NCI-H345 treated with DMSO at 0.1 percent for 48 hours (cell line): ENCODE data around the gene TICAM1.
"Not testable (repeated sequence)": the region's sequence is repeated elsewhere in the genome, so short reads cannot be mapped to it uniquely, and the experiment has no call there.

Source experiments
- DNase-seq: peaks from one replicate; lab custom pipeline; 2025; ENCODE audit not compliant: unreplicated experiment; lab: John Stamatoyannopoulos, UW

TICAM1 gene

DNA sequence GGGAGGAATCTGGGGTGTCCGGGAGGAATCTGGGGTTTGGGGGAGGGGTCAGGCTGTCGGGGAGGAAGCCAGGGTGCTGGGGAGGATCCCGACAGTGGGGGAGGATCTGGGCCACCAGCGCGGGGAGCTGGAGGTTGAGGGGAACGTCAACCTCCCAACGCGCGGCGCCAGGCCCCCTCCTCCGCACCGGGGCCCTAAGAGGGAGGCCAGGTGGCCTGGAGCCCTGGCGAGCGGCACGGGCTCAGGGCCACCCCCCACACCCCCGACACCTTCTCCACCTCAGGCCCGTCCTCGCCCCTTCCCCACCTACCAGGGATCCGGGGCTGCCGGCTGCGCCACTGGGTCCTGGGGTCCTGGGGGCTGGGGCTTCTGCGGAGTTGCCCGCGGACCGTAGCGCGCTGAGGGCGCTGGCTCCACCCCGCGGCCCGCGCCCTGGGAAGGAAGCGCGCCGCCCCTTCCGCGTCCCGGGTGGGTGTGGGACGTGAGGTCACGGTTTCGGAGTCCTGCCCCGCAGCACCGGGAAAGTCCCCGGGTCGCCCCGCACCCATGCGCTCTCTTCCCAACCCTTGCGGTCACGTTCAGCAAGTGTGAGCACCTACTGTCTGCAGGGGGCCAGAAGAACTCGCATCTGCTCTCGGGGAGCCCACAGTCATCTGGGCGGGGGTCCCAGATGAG is at the start of gene TICAM1:
TSS of gene TICAM1 (minus strand) at position 409 of the 675 bp plus-strand sequence. CDS start 13,335 bp downstream, outside the sequence.
- DNase-seq, result no peak

DNA sequence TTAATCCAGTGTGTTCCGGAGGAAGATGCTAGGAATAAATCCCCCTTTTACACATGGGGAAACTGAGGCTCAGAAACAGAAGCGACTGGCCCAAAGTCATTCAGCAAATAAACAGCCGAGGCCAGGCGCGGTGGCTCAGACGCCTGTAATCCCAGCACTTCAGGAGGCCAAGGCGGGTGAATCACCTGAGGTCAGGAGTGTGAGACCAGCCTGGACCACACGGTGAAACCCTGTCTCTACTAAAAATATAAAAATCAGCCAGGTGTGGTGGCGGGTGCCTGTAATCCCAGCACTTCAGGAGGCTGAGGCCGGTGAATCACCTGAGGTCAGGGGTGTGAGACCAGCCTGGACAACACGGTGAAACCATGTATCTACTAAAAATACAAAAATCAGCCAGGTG is 47.5 kb upstream of the TICAM1 start:
- DNase-seq, result no peak

DNA sequence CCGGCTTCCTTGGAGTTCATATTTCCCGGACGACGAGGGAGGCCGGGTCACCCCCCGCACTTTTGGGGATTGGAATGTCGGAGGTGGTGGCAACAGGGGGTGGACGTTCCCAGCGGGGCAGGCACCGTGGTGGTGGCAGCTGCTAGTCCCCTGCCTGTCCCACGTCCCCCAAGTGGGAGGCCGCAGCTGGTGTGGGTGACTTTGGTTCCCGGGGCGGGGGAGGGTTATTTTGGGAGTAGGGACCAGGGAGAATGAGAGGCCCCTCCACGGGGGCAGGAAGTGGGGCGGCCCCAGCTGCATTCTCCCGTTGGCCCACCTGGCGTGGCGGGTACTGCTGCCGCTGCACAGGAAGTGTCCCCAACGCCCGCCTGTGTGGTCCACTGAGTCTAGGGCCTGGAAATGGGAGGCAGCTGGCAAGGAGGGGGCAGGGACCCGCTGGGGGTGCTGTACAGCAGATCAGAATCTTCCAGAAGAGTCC is 47.0 kb upstream of the TICAM1 start:
- no peak for DNase-seq

DNA sequence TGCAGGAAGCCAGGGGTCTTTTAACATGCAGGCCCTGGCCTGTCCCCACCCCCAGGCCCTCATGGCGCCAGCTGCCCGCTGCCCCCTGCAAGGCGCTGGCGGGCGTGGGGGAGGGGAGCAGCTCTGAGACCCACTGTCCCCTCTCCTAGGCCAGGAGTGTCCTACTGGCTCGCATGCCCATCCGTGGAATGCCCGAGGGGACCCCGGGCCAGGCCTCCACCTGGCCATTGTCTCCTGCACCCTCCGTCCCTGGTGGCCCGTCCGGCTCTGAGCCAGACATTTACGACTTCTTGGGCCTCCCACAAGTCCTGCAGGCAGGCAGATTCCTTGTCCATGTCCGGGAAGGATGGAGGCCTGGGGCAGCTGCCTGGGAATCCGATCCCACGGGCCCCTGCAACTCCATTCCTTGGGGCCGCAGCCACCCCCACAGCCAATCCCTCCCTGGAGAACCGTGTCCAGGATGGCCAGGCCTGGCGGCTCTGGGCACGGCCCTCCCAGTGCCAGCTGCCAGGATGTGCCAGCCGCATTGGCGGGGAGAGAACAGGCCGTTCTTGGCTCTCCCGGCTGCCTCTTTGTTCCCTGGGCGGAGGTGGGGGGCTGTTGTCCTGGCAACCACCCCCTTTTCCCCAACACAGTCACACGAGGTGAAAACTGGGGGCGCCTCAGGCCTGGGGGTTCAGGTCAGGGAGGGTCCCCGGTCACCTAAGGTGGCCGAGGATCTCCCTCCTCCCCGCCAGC is 46.4 kb upstream of the TICAM1 start:
- no peak for DNase-seq

DNA sequence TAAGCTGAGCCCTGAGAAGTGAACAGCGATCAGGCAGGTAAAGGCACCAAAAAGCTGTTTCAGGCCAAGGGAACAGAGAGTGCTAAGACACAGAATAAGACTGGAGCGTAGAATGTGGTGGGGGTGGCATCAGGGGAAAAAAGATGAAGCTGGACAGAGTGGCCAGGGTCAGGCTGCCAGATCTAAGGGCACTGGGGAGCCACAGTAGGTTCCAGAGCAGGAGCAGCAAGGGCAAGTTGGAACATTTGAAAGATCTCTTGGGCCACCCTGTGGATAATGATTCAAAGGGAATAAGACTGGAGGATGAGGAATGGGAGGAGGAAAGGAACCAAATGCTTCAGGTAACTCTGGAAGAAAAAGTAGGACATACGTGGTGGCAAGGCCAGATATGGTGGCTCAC is 42.4 kb upstream of the TICAM1 start:
- DNase-seq, result no peak

DNA sequence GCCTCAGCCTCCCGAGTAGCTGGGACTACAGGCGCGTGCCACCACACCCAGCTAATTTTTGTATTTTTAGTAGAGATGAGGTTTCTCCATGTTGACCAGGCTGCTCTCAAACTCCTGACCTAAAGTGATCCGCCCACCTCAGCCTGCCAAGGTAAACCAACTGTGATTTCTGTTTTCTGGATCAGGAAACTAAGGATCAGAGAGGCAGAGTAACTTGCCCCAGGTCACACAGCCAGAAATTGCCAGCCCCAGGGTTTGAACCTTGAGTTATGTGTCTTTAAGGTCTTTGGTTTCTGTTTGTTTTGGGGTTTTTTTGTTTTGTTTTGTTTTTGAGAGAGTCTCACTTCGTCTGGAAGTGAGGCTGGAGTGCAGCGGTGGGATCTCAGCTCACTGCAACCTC is 40.2 kb upstream of the TICAM1 start:
- no peak for DNase-seq

DNA sequence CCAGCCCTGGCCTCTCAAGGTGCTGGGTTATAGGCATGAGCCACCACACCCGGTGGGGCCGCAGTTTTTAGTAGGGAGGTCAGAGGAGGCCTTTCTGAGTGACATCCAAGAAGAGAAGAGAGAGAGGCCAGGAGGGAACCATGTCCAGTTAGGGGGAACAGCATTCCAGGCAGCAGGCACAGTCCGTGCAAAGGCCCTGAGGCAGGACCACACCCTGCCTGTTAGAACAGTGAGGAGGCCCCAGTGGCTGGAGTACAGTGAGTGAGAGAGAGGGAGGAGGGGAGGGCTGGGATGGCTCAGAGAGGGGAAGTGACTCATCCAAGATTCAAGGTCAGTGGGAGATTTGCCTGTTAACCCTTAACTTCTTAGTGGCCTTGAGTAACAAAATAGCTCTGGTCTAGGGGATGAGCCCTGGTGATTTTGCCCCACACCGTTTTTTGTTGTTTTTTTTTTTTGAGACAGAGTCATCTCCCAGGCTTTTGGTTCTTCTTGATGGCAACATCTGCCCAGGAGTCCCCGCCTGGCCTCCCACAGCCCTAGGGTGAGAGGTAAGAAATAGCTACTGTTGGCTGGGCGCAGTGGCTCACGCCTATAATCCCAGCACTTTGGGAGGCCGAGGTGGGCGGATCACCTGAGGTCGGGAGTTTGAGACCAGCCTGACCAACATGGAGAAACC is 38.7 kb upstream of the TICAM1 start:
- DNase-seq, result no peak

DNA sequence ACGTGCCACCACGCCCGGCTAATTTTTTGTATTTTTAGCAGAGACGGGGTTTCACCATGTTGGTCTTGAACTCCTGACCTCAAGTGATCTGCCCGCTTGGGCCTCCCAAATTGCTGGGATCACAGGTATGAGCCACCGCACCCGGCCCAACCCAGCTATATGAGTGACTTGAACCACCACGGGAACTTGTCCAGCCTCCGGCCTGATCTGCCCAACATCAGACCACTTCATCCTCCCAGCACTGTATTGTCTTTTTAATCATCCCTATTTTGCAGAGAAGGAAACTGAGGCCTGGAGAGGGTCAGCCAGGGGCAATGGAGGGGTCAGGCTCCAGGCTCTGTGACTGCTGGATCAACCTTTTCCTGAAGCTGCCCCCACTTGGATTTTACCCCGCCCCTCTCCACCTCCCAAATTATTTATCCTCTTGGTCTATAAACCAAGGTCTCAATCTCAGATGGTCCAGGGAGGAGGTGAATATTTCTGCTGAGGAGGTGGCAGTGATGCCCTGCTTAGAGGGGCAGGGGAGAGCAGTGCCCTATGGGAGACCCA is 36.8 kb upstream of the TICAM1 start:
- DNase-seq, result no peak

DNA sequence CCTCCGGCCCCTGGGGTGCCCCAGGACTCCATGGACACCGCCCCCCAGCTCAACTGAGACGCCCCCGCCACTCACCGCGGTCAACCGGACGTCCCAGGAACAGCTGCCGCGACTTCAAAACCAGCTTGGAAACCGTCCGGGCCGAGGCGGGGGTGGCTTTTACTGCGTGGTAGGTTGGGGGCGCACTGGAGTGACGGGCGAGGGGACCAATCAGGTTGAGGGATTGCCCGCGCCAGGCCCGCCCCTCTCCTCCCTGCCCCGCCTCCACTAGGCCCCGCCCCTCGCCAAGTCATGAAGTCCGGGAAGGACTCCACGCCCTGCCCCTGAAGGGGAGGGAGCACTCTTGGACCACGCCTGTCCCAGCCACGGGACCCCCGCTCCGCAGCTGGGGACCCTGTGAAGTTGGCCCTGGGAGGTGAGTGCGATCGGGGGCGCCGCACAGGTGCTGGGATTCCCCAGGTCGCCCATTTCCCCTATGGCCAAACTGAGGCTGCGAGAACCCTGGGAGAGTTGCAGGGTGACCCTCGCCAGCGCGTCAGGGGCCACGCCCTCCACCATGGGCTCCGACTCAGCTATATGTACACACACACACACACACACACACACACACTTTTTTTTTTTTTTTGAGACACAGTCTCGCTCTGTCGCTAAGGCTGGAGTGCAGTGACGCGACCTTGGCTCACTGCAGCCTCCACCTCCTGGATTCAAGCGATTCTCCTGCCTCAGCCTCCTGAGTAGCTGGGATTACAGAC is 36.2 kb upstream of the TICAM1 start, which contains the start of gene PLIN3:
TSS of gene PLIN3 (minus strand) at position 134 of the 752 bp plus-strand sequence. CDS start 6,273 bp downstream, outside the sequence.
- DNase-seq, result no peak

DNA sequence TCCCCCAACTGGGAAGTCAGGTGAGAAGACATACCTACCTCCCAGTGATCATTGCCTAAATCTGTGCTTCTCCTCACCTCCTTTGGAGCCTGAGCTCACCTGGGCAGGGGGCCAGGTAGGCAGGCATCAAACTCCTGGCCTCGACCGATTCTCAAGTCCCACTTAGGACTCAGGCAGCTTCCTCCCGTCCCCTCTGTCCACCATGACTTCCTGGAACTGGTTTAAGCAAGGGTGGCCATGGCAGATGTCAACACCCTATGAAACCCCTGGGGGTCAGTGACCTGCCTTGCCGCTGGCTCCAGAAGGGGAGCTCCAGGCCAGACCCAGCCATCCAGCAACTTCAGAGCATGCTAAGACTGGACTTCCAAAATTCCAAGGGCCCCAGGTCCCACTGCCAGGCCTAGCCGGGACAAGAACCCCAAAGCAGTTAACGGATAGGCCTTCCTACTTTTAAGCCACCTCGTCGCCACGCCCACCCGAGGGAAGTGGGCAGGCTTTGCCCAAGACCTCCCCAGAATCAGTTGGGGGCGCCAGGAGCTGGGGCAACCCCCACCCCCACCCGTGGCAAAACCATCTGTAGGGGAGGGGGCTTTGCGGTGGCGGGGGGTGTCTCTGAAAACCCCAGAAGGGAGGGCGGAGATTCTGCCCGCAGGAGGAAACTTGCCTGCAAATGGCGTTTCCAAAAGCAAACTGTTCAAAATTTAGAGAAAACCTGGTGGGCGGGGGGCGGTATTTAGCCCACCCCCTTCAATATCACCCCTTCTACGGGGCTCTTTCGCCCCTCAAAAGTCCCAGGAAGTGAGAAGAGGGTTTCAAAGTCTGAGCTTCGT is 35.3 kb upstream of the TICAM1 start:
- DNase-seq, result no peak

DNA sequence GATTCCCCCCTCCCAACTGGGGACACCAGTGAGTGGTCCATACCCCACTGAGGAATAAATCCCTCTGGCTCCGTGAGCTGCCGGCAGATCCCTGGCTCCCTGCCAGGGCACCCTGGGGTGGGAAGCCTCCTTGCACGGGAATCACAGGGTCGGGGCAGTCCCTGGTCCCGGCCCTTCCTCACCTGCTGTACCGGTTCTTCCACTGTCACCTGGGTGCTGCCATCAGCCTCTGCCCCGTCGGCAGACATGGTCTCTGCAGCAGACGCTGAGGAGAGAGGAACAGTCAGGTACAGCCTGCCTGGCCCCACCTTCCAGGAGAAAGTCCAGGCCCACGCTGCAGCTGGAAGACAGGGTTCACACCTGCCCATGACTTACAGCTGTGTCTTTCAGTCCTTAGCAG is 29.6 kb upstream of the TICAM1 start:
- peak; percentile 72 for DNase-seq

DNA sequence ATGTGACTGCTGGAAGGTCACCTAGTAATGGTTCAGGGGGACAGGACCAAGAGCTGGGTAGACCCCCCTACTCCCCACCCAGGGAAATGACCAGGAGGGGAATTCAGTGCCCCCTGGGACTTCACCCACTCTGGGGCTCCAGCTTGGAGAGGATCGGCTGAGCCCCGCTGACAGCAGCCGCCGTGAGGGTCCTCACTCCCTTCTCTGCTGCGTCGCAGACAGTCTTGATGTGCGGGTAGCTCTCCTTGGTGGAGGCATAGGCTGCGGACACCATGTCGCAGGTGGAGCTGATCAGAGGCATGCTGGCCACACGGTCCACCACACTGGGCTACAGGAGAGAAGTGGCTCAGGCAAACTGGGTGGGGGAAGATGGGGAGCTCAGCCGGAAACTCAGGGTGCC is 28.2 kb upstream of the TICAM1 start:
- DNase-seq, result no peak

DNA sequence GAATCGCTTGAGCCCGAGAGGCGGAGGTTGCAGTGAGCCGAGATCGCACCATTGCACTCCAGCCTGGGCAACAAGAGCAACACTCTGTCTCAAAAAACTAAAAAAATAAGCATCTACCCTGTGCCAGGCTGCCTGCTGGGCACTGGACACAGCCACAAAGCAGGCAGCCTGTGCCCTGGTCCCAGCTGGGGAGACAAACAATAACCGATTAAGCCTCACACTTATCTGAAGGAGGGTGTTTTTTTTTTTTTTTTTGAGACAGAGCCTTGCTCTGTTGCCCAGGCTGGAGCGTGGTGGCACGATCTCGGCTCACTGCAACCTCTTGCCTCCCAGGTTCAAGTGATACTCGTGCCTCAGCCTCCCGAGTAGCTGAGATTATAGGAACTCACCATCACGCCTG is 25.0 kb upstream of the TICAM1 start:
- not testable (repeated sequence) for DNase-seq

DNA sequence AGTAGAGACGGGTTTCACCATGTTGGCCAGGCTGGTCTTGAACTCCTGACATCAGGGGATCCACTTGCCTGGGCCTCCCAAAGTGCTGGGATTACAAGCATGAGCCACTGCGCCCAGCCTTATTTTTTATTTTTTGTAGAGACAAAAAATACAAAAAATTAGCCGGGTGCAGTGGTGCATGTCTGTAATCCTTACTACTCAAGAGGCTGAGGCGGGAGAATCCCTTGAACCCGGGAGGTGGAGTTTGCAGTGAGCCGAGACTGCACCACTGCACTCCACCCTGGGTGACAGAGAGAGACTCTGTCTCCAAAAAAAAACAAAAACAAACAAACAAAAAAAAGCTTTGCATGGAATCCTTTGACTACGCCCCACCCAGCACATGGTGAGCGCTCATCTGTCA is 22.0 kb upstream of the TICAM1 start:
- DNase-seq, result not testable (repeated sequence)

DNA sequence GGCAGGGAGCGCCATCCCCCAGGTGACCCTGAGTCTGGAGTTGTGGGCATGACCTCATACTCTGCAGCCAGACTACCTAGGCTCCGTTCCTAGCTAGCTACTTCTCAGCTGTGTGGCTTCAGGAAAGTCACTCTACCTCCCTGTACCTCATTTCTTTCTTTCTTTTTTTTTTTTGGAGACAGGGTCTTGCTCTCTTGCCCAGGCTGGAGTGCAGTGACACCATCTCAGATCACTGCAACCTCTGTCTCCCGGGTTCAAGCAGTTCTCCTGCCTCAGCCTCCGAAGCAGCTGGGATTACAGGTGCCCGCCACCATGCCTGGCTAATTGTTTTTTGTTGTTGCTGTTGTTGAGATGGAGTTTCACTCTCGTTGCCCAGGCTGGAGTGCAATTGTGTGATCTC is 21.0 kb upstream of the TICAM1 start:
- DNase-seq, result no peak

DNA sequence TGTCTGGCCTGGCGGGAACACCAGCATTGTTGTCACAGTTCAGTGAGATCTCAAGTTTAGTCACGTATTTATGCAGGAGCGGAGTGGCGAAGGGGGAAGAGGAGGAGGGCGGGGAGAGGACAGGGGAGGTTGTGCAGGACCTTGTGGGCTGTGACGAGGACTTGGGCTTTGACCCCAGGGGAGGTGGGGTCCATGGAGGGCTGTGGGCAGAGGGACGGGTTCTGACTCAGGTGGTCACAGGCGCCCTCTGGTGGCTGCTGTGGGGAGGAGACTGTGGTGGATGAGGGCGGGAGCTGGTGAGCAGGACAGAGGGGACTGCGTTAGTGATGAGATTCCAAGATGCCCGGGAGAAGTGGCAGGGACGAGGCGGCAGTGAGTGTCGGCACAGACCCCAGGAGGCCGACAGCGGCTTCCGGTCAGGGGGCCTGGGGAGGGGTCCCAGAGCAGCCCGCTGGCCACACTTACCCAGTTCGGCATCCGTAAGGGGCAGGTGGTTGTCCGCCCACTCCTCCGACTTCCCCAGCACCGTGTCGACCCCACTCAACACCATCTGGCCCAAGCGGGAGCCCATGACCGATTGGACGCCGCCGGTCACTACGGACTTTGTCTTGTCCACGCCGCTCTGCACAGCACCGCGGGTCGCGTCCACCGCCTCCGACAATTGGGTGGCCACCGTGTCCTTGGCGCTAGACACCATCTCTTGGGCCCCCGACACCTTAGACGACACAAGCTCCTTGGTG is 20.2 kb upstream of the TICAM1 start:
- DNase-seq, result peak; percentile 42

DNA sequence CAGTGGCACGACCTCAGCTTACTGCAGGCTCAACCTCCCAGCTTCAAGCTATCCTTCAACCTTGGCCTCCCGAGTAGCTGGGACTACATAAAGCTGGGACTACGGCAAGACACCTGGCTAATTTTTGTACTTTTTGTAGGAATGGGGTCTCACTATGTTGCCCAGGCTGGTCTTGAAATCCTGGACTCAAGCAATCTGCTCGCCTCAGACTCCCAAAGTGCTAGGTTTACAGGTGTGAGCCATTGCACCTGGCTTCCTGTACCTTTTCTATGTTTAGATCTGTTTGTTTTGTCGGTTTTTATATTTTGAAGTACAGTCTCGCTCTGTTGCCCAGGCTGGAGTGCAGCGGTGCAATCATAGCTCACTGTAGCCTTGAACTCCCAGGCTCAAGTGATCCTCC is 17.5 kb upstream of the TICAM1 start:
- no peak for DNase-seq

DNA sequence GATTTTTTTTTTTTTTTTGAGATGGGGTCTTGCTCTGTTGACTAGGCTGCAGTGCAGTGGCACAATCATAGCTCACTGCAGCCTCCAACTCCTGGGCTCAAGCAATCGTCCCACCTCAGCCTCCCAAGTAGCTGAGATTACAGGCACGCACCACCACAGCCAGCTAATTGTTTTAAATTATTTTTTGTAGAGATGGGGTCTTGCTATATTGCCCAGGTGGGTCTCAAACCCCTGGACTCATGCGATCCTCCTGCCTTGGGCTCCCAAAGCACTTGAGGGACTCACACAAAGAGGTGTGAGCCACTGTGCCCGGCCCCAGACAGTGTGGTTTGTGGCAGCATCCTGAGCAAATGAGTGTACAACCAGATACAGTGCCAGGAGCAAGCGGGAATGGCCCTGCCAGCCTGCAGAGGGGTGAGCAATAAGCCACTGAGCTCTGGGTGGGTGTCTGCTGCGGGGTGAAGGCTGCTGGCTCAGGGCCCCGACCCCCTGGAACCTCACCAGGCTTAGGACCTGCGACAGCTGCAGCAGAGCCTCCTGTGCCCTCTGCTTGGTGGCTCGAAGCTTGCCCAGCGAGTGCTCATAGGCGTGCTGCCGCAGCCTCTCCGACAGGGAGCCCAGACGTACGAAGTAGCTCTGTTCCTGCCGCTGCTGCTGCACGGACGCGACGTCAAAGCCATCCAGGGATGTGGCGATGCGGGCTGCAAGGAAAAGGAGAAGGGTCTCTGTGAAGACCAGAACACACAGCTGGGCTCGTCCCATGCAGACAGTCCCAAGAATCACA is 15.9 kb upstream of the TICAM1 start:
- no peak for DNase-seq
